Measurements from ENCODE around the gene CAPZA2.

- no peak for TF ChIP-seq POLR2A (IDR thresholded peaks at IDR 0.05)
- TF ChIP-seq CTCF (IDR thresholded peaks at IDR 0.05), result no peak
Observed at GRCh38 chr7:116873619-116874018, 11.2 kb downstream of the CAPZA2 start.
